IMR-90 (cell line): ENCODE data around the gene ARF5. TPM values are rescaled to one million over a fixed set of nuclear protein-coding genes. Genes with fewer than 3 reads are reported as not detected.

ENCODE experiments used
- ATAC-seq: fragments of 200-7000 bp; cut with Tn5 transposase; 2 replicates; pipeline ENCODE4 v1.9.1; 2020; ENCODE audit warnings: low read depth, mild to moderate bottlenecking, moderate library complexity
- BruUV-seq: library from RNA; stranded (reverse); fragments of 400-500 nt; replicated peaks from 2 replicates; lab custom pipeline; 2021; lab: Mats Ljungman, UMichigan
- CTCF ChIA-PET: fragments of 300-600 bp; formaldehyde crosslinking; extraction: SDS; loops from one replicate; lab custom pipeline; 2021; ENCODE audit warnings: antibody characterized with exemption; lab: Yijun Ruan, JAX
- POLR2A ChIA-PET: fragments of 300-600 bp; sonication (Branson Sonifier 250); formaldehyde crosslinking; loops from one replicate; lab custom pipeline; 2022; ENCODE audit warnings: antibody characterized with exemption; ENCODE audit not compliant: unreplicated experiment; lab: Charles Lee
- DNase-seq: peaks from one replicate; pipeline ENCODE4 v3.0.0; 2013
- H2AFZ ChIP-seq: replicated peaks from 2 replicates; pipeline ENCODE3; 2013; ENCODE audit warnings: low read length, mild to moderate bottlenecking; ENCODE audit not compliant: poor library complexity
- H2AK5ac ChIP-seq: 2 replicates; pipeline ENCODE4 v1.6.1; 2013; ENCODE audit warnings: low read depth, low read length, inconsistent platforms
- H2AK9ac ChIP-seq: replicated peaks from 2 replicates; pipeline ENCODE3; 2013; ENCODE audit warnings: mild to moderate bottlenecking, low read depth, low read length, moderate library complexity; ENCODE audit not compliant: poor library complexity
- H2BK120ac ChIP-seq: 2 replicates; pipeline ENCODE4 v1.6.1; 2013; ENCODE audit warnings: low read depth, low read length, inconsistent platforms
- H2BK15ac ChIP-seq: 3 replicates; pipeline ENCODE4 v1.6.1; 2013; ENCODE audit warnings: low read depth, low read length, inconsistent platforms
- H2BK20ac ChIP-seq: 2 replicates; pipeline ENCODE4 v1.6.1; 2013; ENCODE audit warnings: low read depth, mild to moderate bottlenecking, inconsistent platforms, low read length, moderate library complexity
- H2BK5ac ChIP-seq: 2 replicates; pipeline ENCODE4 v1.6.1; 2013; ENCODE audit warnings: mild to moderate bottlenecking, low read depth, low read length, inconsistent platforms; ENCODE audit not compliant: poor library complexity, severe bottlenecking
- H3K14ac ChIP-seq: replicated peaks from 2 replicates; pipeline ENCODE4 v1.6.1; 2013; ENCODE audit warnings: low read depth, low read length, inconsistent platforms
- H3K18ac ChIP-seq: 2 replicates; pipeline ENCODE4 v1.6.1; 2013; ENCODE audit warnings: low read depth, low read length, control low read depth
- H3K23ac ChIP-seq: 2 replicates; pipeline ENCODE4 v1.6.1; 2013; ENCODE audit warnings: low read depth, low read length, inconsistent platforms
- H3K27ac ChIP-seq: 2 replicates; pipeline ENCODE4 v1.5.1; 2013; ENCODE audit warnings: mild to moderate bottlenecking, control low read depth, low read length; ENCODE audit not compliant: insufficient read depth
- H3K27me3 ChIP-seq: 2 replicates; pipeline ENCODE4 v1.6.1; 2013; ENCODE audit warnings: low read length; ENCODE audit not compliant: control insufficient read depth, insufficient read depth
- H3K36me3 ChIP-seq: 2 replicates; pipeline ENCODE4 v1.6.1; 2013; ENCODE audit warnings: low read length, mixed read lengths; ENCODE audit not compliant: control insufficient read depth, insufficient read depth
- H3K4ac ChIP-seq: 2 replicates; pipeline ENCODE4 v1.6.1; 2013; ENCODE audit warnings: low read depth, low read length, inconsistent platforms
- H3K4me1 ChIP-seq: 2 replicates; pipeline ENCODE4 v1.6.1; 2013; ENCODE audit warnings: low read length, mixed read lengths; ENCODE audit not compliant: control insufficient read depth, insufficient read depth
- H3K4me2 ChIP-seq: 2 replicates; pipeline ENCODE4 v1.6.1; 2013; ENCODE audit warnings: low read depth, mild to moderate bottlenecking, control low read depth, low read length, moderate library complexity
- H3K4me3 ChIP-seq: 2 replicates; pipeline ENCODE4 v1.5.1; 2013; ENCODE audit warnings: low read depth, mild to moderate bottlenecking, control low read depth, low read length, moderate library complexity; ENCODE audit not compliant: insufficient read depth
- H3K56ac ChIP-seq: 2 replicates; pipeline ENCODE4 v1.6.1; 2013; ENCODE audit warnings: low read length, inconsistent platforms; ENCODE audit not compliant: insufficient read depth; ENCODE audit errors: extremely low read depth
- H3K79me1 ChIP-seq, 2 experiments: 2 replicates each; pipeline ENCODE4 v1.6.1; 2013; ENCODE audit warnings: low read length in 2 of 2, inconsistent platforms in 1 of 2, low read depth in 1 of 2
- H3K9ac ChIP-seq: 2 replicates; pipeline ENCODE4 v1.6.1; 2013; ENCODE audit warnings: low read depth, low read length, control low read depth
- H3K9me1 ChIP-seq: 2 replicates; pipeline ENCODE4 v1.6.1; 2013; ENCODE audit warnings: low read length, inconsistent platforms; ENCODE audit not compliant: insufficient read depth
- H3K9me3 ChIP-seq: 2 replicates; pipeline ENCODE4 v1.6.1; 2013; ENCODE audit warnings: low read length; ENCODE audit not compliant: control insufficient read depth, insufficient read depth
- H4K20me1 ChIP-seq: 2 replicates; pipeline ENCODE4 v1.6.1; 2013; ENCODE audit warnings: low read length, inconsistent platforms; ENCODE audit not compliant: insufficient read depth
- H4K5ac ChIP-seq: 2 replicates; pipeline ENCODE4 v1.6.1; 2013; ENCODE audit warnings: mild to moderate bottlenecking, low read depth, low read length, control low read depth
- H4K8ac ChIP-seq, 2 experiments: 2 replicates each; pipeline ENCODE4 v1.6.1; 2013; ENCODE audit warnings: low read depth in 2 of 2, low read length in 2 of 2, control low read depth in 1 of 2, inconsistent platforms in 1 of 2
- H4K91ac ChIP-seq: 2 replicates; pipeline ENCODE4 v1.6.1; 2013; ENCODE audit warnings: low read depth, low read length, inconsistent platforms; ENCODE audit not compliant: insufficient read depth
- FOS ChIP-seq: fragments of 150-350 bp; IDR thresholded peaks from 2 replicates; pipeline ENCODE4 v1.6.1; 2016; ENCODE audit warnings: low read depth, low read length
- RAD21 ChIP-seq: IDR thresholded peaks from 2 replicates; pipeline ENCODE4 v1.6.1; 2012; ENCODE audit warnings: low read length, improper control_type of control experiment
- WGBS, 2 experiments: methylation state at CpG; one replicate each; pipeline versions ENCODE4 v1.1.5 to v1.1.7; 2013; ENCODE audit warnings: missing lambda C conversion rate in 2 of 2; ENCODE audit not compliant: insufficient read length in 1 of 2; ENCODE audit errors: extremely low coverage in 2 of 2; 5-methylcytosine and 5-hydroxymethylcytosine counted together
- dilution Hi-C: fragments of 300-500 bp; cut with HindIII; formaldehyde crosslinking; loops from one replicate; pipeline ENCODE4 v1.14.3; 2018; ENCODE audit warnings: low sequenced_read_pairs; ENCODE audit not compliant: unreplicated experiment
- in situ Hi-C: fragments of 300-500 bp; cut with MboI; formaldehyde crosslinking; loops from 3 replicates; pipeline ENCODE4 v1.14.3; 2019; ENCODE audit warnings: low sequenced_read_pairs, inconsistent platforms, mixed read lengths
- intact Hi-C: fragments of 100-400 bp; cut with micrococcal nuclease; formaldehyde crosslinking; loops from 2 replicates; pipeline ENCODE4 v1.10.0; 2022
- polyA plus RNA-seq, 3 experiments: library from polyadenylated mRNA; depleted of rRNA; stranded (reverse); fragments of >200 nt; gene quantifications; 2 replicates each; pipeline ENCODE4 v1.2.3, GENCODE V29; 2012; ENCODE audit warnings: low replicate concordance in 1 of 3
- total RNA-seq: library from RNA; depleted of rRNA; stranded (reverse); fragments of >200 nt; gene quantifications from 2 replicates; pipeline ENCODE4 v1.2.3, GENCODE V29; 2012

The ARF5 gene
- total and polyA plus RNA-seq, 2 of the 4 experiments (the other 2 are of a cell fraction): 128 to 274 TPM

GRCh38 chr7:127618042-127618441 lies 29.8 kb downstream of the ARF5 start, which contains the start of gene PAX4:
Gene PAX4, minus strand, starts transcription at chr7:127618142. Its CDS starts 2,214 bp downstream, at chr7:127615928.
- Histone ChIP-seq H3K9me3 (no peaks in the 10 kb centered on the region; the same call in 1 of the 2 replicates), H2AFZ (no peak within 1 kb of the TSS), H2AK9ac (no peak within 1 kb of the TSS), H4K20me1 (no peaks in the 10 kb centered on the region), H4K91ac (no peak within 1 kb of the TSS), H3K4me1 (0 out of 2 replicates have a peak, but pooled peaks cover 2% of the 10 kb centered on the region), H3K36me3 (no peaks in the 10 kb centered on the region), H3K14ac (no peak within 1 kb of the TSS), H3K4me3 (no peak within 1 kb of the TSS), H3K4ac (no peak within 1 kb of the TSS), H3K9me1 (no peaks in the 10 kb centered on the region), H3K27me3 (peaks cover 88% of the 10 kb centered on the region), H3K27ac (no peak within 1 kb of the TSS), H2AK5ac (no peak within 1 kb of the TSS), H3K23ac (no peak within 1 kb of the TSS), H4K5ac (no peak within 1 kb of the TSS), H3K56ac (no peak within 1 kb of the TSS), H2BK5ac (no peak within 1 kb of the TSS), H3K9ac (no peak within 1 kb of the TSS), H3K18ac (no peak within 1 kb of the TSS), H2BK120ac (no peak within 1 kb of the TSS), H4K8ac (no peak within 1 kb of the TSS), H2BK15ac (no peak within 1 kb of the TSS), H3K4me2 (no peak within 1 kb of the TSS), H3K79me1 (no peaks in the 10 kb centered on the region), H2BK20ac (no peak within 1 kb of the TSS)
- WGBS, 2 experiments: 0% methylated on average over 1 of the region's 2 CpGs; no CpG with 5 or more reads in 1 of the 2 experiments
- TF ChIP-seq RAD21 (no peak), FOS (no peak)
- DNase-seq: no peak
- dilution Hi-C loops: no loop called here
- ChIA-PET CTCF (interaction anchor here (1.2 kb wide), 1 partner anchor 591 kb away, joined by 3 read pairs; no protein-coding TSS in a partner anchor), POLR2A (no interaction called here)
- in situ Hi-C loops: no loop called here
- intact Hi-C loops: no loop called here
- BruUV-seq: no TSS peak
- ATAC-seq: no peak
